Gastrocnemius medialis (tissue), 4 donors: ENCODE results near the gene EHD1.

Experiments used
- CTCF ChIP-seq, 5 experiments: fragments of 450-650 bp in 3 of 5; fragments of 200-600 bp in 2 of 5; sonication (generic) in 2 of 5; IDR thresholded peaks in 4 of 5; conservative IDR thresholded peaks in 1 of 5; 1 replicate in 4 of 5; 2 replicates in 1 of 5; pipeline ENCODE4 v1.5.1; 2016 to 2019; ENCODE audit warnings: antibody characterized with exemption in 5 of 5, mild to moderate bottlenecking in 3 of 5, moderate library complexity in 3 of 5
- POLR2A ChIP-seq, 2 donors: fragments of 450-650 bp; IDR thresholded peaks; one replicate each; pipeline ENCODE4 v1.6.1; 2017; ENCODE audit warnings: antibody characterized with exemption in 2 of 2, mild to moderate bottlenecking in 2 of 2, moderate library complexity in 2 of 2

DNA sequence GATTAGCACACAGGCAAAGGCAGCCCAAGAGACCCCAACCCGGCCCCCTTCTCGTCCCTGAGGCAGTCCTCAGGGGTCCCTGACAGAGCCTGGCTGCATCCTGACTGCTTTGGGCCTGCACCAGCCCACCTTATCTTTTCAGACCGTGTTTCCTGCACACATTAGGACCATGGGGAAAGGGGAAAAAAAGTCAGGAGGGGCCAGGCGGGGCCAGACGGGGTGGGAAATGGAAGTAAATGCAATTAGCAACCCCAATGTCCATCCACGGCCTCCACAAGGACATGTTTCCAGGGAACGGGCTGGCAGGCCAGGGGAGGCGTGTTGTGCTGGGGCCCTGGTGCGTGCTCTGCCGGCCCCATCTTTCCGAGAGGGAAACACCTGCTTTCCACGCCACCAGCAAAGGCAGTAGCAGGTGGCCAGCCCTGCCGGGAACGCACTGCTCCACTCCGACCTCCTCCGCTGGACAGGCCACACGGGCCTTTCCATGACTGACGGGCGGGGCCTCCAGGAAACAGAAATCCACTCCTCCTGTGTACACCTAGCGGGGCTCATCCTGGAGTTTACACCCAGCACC, 7.4 kb downstream of the EHD1 start:
- no peak for TF ChIP-seq CTCF (IDR thresholded peaks at IDR 0.05 in 4 of 5, conservative IDR thresholded peaks at IDR 0.05 in 1 of 5)
- no peak for TF ChIP-seq POLR2A (IDR thresholded peaks at IDR 0.05)
